HFFc6 (cell line): ENCODE data around the gene ITSN1. TPM values are rescaled to one million over a fixed set of nuclear protein-coding genes. Genes with fewer than 3 reads are reported as not detected.

Experiments
- DNase-seq: peaks from one replicate; pipeline ENCODE4 v3.0.0-alpha.2; 2018
- H3K27ac Mint-ChIP-seq: 2 replicates; pipeline ENCODE4 v1.8.0; 2020; ENCODE audit warnings: mild to moderate bottlenecking, mixed read lengths
- H3K27me3 Mint-ChIP-seq: 2 replicates; pipeline ENCODE4 v1.8.0; 2021; ENCODE audit warnings: mild to moderate bottlenecking, moderate library complexity, mixed read lengths; ENCODE audit not compliant: insufficient read depth
- H3K36me3 Mint-ChIP-seq: 2 replicates; pipeline ENCODE4 v1.8.0; 2021; ENCODE audit warnings: low read depth, mixed read lengths
- H3K4me1 Mint-ChIP-seq: 2 replicates; pipeline ENCODE4 v1.8.0; 2020; ENCODE audit warnings: low read depth, mixed read lengths
- H3K4me3 Mint-ChIP-seq: 2 replicates; pipeline ENCODE4 v1.8.0; 2020; ENCODE audit warnings: mild to moderate bottlenecking, moderate library complexity, mixed read lengths
- H3K9me3 Mint-ChIP-seq: 2 replicates; pipeline ENCODE4 v1.8.0; 2020; ENCODE audit warnings: mild to moderate bottlenecking, mixed read lengths
- total RNA-seq, 6 experiments: library from RNA; stranded (reverse); fragmentation: NEBNext Ultra II Directional; extraction: Animal tissue kit (Norgen Biotek cat#: 25700); gene quantifications; 2 replicates in 1 of 6; 3 replicates in 5 of 6; pipeline ENCODE4 v1.2.3, GENCODE V29; 2021
- TF ChIP-seq, protein P1 (sequence below): fragments of 200-600 bp; sonication (generic); IDR thresholded peaks from 2 replicates; pipeline ENCODE4 v1.5.0; 2021; ENCODE audit warnings: antibody characterized with exemption, mild to moderate bottlenecking

The ITSN1 gene
- total RNA-seq, 6 experiments from 2014 or later = 47.7 to 54.8 (median 54.0) TPM

GRCh38 chr21:33893917-33894316, 251.6 kb downstream of the ITSN1 start:
- H3K36me3 Mint-ChIP-seq = no peaks in the 10 kb centered on the region
- DNase-seq = no peak
- H3K27ac Mint-ChIP-seq = no peak overlapping the region
- H3K9me3 Mint-ChIP-seq = no peaks in the 10 kb centered on the region
- peak overlapping the region; percentile 89; the same call in 1 of the 2 replicates for H3K4me3 Mint-ChIP-seq
- TF ChIP-seq, protein P1, sequence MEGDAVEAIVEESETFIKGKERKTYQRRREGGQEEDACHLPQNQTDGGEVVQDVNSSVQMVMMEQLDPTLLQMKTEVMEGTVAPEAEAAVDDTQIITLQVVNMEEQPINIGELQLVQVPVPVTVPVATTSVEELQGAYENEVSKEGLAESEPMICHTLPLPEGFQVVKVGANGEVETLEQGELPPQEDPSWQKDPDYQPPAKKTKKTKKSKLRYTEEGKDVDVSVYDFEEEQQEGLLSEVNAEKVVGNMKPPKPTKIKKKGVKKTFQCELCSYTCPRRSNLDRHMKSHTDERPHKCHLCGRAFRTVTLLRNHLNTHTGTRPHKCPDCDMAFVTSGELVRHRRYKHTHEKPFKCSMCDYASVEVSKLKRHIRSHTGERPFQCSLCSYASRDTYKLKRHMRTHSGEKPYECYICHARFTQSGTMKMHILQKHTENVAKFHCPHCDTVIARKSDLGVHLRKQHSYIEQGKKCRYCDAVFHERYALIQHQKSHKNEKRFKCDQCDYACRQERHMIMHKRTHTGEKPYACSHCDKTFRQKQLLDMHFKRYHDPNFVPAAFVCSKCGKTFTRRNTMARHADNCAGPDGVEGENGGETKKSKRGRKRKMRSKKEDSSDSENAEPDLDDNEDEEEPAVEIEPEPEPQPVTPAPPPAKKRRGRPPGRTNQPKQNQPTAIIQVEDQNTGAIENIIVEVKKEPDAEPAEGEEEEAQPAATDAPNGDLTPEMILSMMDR = no peak
- peaks cover 2% of the 10 kb centered on the region; the same call in 1 of the 2 replicates for H3K27me3 Mint-ChIP-seq
- H3K4me1 Mint-ChIP-seq = peaks cover 22% of the 10 kb centered on the region

DNA sequence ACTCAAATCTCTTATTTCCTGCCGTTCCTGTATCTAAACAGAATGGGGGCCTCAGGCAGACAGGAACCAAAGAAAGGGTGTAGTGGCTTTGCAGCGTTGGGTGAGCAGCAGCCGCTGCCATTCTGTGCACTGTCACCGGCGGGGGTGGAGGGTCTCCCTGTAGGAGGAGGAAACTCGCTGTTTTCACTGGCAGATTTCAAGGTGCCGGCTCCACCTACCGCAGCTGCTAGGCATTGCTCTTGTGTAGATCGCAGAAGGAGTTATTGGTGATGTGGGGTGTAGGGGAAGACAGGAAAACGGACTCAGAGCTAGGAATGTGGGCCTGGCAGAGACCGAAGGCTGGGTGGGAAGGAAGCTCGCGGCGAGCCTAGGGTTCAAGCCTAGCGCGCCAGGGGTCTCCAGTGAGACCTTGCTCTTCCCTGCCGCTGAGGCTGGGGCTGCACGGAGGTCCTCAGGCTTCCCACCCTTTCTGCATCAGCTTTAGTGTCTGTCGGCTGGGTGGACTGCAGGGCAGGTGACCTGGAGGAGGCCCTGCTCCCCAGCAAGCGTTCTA, 252.5 kb downstream of the ITSN1 start:
- Mint-ChIP-seq H3K4me3 (peak overlapping the region; percentile 89), H3K27ac (peak overlapping the region; percentile 69), H3K27me3 (peaks cover 2% of the 10 kb centered on the region; the same call in 1 of the 2 replicates), H3K36me3 (no peaks in the 10 kb centered on the region), H3K4me1 (peaks cover 31% of the 10 kb centered on the region), H3K9me3 (no peaks in the 10 kb centered on the region)
- TF ChIP-seq, protein P1 = peak; percentile 76
- peak; percentile 83 for DNase-seq

GRCh38 chr21:33895356-33895755, 253.1 kb downstream of the ITSN1 start:
- peaks cover 2% of the 10 kb centered on the region; the same call in 1 of the 2 replicates for H3K27me3 Mint-ChIP-seq
- H3K9me3 Mint-ChIP-seq = no peaks in the 10 kb centered on the region
- DNase-seq = no peak
- H3K27ac Mint-ChIP-seq = no peak overlapping the region
- H3K4me1 Mint-ChIP-seq = peaks cover 33% of the 10 kb centered on the region
- peak overlapping the region; percentile 89 for H3K4me3 Mint-ChIP-seq
- no peaks in the 10 kb centered on the region for H3K36me3 Mint-ChIP-seq
- TF ChIP-seq, protein P1 = no peak

GRCh38 chr21:33896691-33897090, 254.4 kb downstream of the ITSN1 start:
- no peak overlapping the region for H3K4me3 Mint-ChIP-seq
- DNase-seq = no peak
- peaks cover 2% of the 10 kb centered on the region; the same call in 1 of the 2 replicates for H3K27me3 Mint-ChIP-seq
- H3K9me3 Mint-ChIP-seq = no peaks in the 10 kb centered on the region
- TF ChIP-seq, protein P1 = no peak
- peaks cover 36% of the 10 kb centered on the region for H3K4me1 Mint-ChIP-seq
- peaks cover 4% of the 10 kb centered on the region for H3K36me3 Mint-ChIP-seq
- no peak overlapping the region for H3K27ac Mint-ChIP-seq

DNA sequence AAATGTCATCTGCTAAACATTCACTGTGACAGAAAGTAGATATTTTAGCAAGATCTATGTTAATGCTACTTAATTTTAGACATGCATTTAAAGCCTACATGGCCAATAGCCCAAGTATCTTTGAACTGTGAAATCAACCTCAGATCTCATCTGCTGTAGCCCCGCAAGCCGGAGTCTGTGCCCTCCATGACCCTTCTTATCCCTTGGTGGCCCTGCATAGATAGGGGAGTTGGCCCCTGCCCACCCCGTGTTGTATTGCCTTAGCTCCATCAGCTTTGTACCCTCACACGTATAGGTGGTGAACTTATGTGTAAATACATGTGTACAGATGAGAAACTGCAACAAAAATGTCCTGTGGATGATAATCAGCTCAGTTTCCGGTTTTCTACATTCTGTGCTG, 254.8 kb downstream of the ITSN1 start:
- no peak for DNase-seq
- TF ChIP-seq, protein P1 = no peak

More for the DNA sequence above, 254.8 kb downstream of the ITSN1 start:
- Mint-ChIP-seq H3K4me3 (no peak overlapping the region), H3K4me1 (peaks cover 38% of the 10 kb centered on the region), H3K9me3 (no peaks in the 10 kb centered on the region), H3K36me3 (peaks cover 6% of the 10 kb centered on the region), H3K27me3 (peaks cover 2% of the 10 kb centered on the region; the same call in 1 of the 2 replicates), H3K27ac (no peak overlapping the region)
